Measurements from ENCODE around the gene PLCG1. TPM values are rescaled to one million over a fixed set of nuclear protein-coding genes. Genes with fewer than 3 reads are reported as not detected.

Gene PLCG1
- total RNA-seq: 86.7 TPM
- polyA plus RNA-seq: 66.7 TPM

GRCh38 chr20:41136680-41137613 is at the start of gene PLCG1:
Gene PLCG1 (plus strand): TSS chr20:41137543. CDS start chr20:41137642, 99 bp downstream.
- H3K4me1 ChIP-seq (ENCODE audit: insufficient read depth): no peaks in the 10 kb centered on the region
- DNase-seq (ENCODE audit: extremely low spot score): no peak
- no peaks in the 10 kb centered on the region for H3K36me3 ChIP-seq (ENCODE audit: insufficient read depth)
- whole genome bisulfite sequencing: under 1% methylated on average over 121 of the region's 121 CpGs
- H3K4me3 ChIP-seq (ENCODE audit: low read depth, low read length): peak within 1 kb of the TSS; percentile 87
- peak within 1 kb of the TSS; percentile 96 for H3K27ac ChIP-seq (ENCODE audit: low read depth)

GRCh38 chr20:41087777-41088176 is 49.6 kb upstream of the PLCG1 start:
- WGBS: 86% methylated on average over 3 of the region's 3 CpGs
- Histone ChIP-seq H3K4me1 (ENCODE audit: insufficient read depth) (no peaks in the 10 kb centered on the region), H3K36me3 (ENCODE audit: insufficient read depth) (no peaks in the 10 kb centered on the region), H3K4me3 (ENCODE audit: low read depth, low read length) (no peak overlapping the region), H3K27ac (ENCODE audit: low read depth) (no peak overlapping the region)
- no peak for DNase-seq (ENCODE audit: extremely low spot score)

- WGBS: 92% methylated on average over 3 of the region's 3 CpGs
- H3K4me3 ChIP-seq (ENCODE audit: low read depth, low read length): no peak overlapping the region
- DNase-seq (ENCODE audit: extremely low spot score): no peak
- no peaks in the 10 kb centered on the region for H3K4me1 ChIP-seq (ENCODE audit: insufficient read depth)
- peaks cover 4% of the 10 kb centered on the region for H3K36me3 ChIP-seq (ENCODE audit: insufficient read depth)
- H3K27ac ChIP-seq (ENCODE audit: low read depth): no peak overlapping the region
Measured at GRCh38 chr20:41089555-41089954, 47.8 kb upstream of the PLCG1 start.

- peaks cover 4% of the 10 kb centered on the region for H3K36me3 ChIP-seq (ENCODE audit: insufficient read depth)
- no peak overlapping the region for H3K27ac ChIP-seq (ENCODE audit: low read depth)
Measured at GRCh38 chr20:41091927-41092326, 45.4 kb upstream of the PLCG1 start.

GRCh38 chr20:41094353-41095055 is 42.8 kb upstream of the PLCG1 start:
- Histone ChIP-seq H3K4me3 (ENCODE audit: low read depth, low read length) (no peak overlapping the region), H3K27ac (ENCODE audit: low read depth) (no peak overlapping the region), H3K4me1 (ENCODE audit: insufficient read depth) (no peaks in the 10 kb centered on the region), H3K36me3 (ENCODE audit: insufficient read depth) (peaks cover 4% of the 10 kb centered on the region)
- no peak for DNase-seq (ENCODE audit: extremely low spot score)
- over 99% methylated on average over 2 of the region's 2 CpGs for WGBS

More at GRCh38 chr20:41091927-41092326, 45.4 kb upstream of the PLCG1 start:
- 78% methylated on average over 4 of the region's 4 CpGs for WGBS
- no peak overlapping the region for H3K4me3 ChIP-seq (ENCODE audit: low read depth, low read length)
- no peak for DNase-seq (ENCODE audit: extremely low spot score)
- H3K4me1 ChIP-seq (ENCODE audit: insufficient read depth): no peaks in the 10 kb centered on the region

GRCh38 chr20:41095110-41095969 is 42.0 kb upstream of the PLCG1 start:
- no peak for DNase-seq (ENCODE audit: extremely low spot score)
- Histone ChIP-seq H3K4me3 (ENCODE audit: low read depth, low read length) (no peak overlapping the region), H3K4me1 (ENCODE audit: insufficient read depth) (no peaks in the 10 kb centered on the region), H3K36me3 (ENCODE audit: insufficient read depth) (peaks cover 4% of the 10 kb centered on the region), H3K27ac (ENCODE audit: low read depth) (no peak overlapping the region)
- WGBS: 47% methylated on average over 7 of the region's 7 CpGs

- no peak for DNase-seq (ENCODE audit: extremely low spot score)
- no peaks in the 10 kb centered on the region for H3K4me1 ChIP-seq (ENCODE audit: insufficient read depth)
- 71% methylated on average over 4 of the region's 4 CpGs for WGBS
- H3K4me3 ChIP-seq (ENCODE audit: low read depth, low read length): no peak overlapping the region
- no peak overlapping the region for H3K27ac ChIP-seq (ENCODE audit: low read depth)
- H3K36me3 ChIP-seq (ENCODE audit: insufficient read depth): peaks cover 12% of the 10 kb centered on the region
Measured at GRCh38 chr20:41098703-41099250, 38.6 kb upstream of the PLCG1 start.

GRCh38 chr20:41100001-41100480 is 37.3 kb upstream of the PLCG1 start:
- Histone ChIP-seq H3K36me3 (ENCODE audit: insufficient read depth) (peaks cover 12% of the 10 kb centered on the region), H3K4me3 (ENCODE audit: low read depth, low read length) (no peak overlapping the region), H3K4me1 (ENCODE audit: insufficient read depth) (no peaks in the 10 kb centered on the region), H3K27ac (ENCODE audit: low read depth) (no peak overlapping the region)
- 87% methylated on average over 9 of the region's 9 CpGs for WGBS
- no peak for DNase-seq (ENCODE audit: extremely low spot score)

- no peaks in the 10 kb centered on the region for H3K4me1 ChIP-seq (ENCODE audit: insufficient read depth)
- WGBS: 69% methylated on average over 2 of the region's 2 CpGs
- no peak overlapping the region for H3K4me3 ChIP-seq (ENCODE audit: low read depth, low read length)
- H3K36me3 ChIP-seq (ENCODE audit: insufficient read depth): peaks cover 12% of the 10 kb centered on the region
- no peak overlapping the region for H3K27ac ChIP-seq (ENCODE audit: low read depth)
- DNase-seq (ENCODE audit: extremely low spot score): no peak
Measured at GRCh38 chr20:41101660-41102059, 35.7 kb upstream of the PLCG1 start.

- 71% methylated on average over 1 of the region's 1 CpG for WGBS
Measured at GRCh38 chr20:41108531-41108930, 28.8 kb upstream of the PLCG1 start.

GRCh38 chr20:41110012-41110411 is 27.3 kb upstream of the PLCG1 start:
- Histone ChIP-seq H3K36me3 (ENCODE audit: insufficient read depth) (peaks cover 2% of the 10 kb centered on the region), H3K4me1 (ENCODE audit: insufficient read depth) (no peaks in the 10 kb centered on the region), H3K27ac (ENCODE audit: low read depth) (no peak overlapping the region), H3K4me3 (ENCODE audit: low read depth, low read length) (no peak overlapping the region)
- DNase-seq (ENCODE audit: extremely low spot score): no peak
- 96% methylated on average over 11 of the region's 11 CpGs for WGBS

More at GRCh38 chr20:41108531-41108930, 28.8 kb upstream of the PLCG1 start:
- no peak for DNase-seq (ENCODE audit: extremely low spot score)
- H3K4me1 ChIP-seq (ENCODE audit: insufficient read depth): no peaks in the 10 kb centered on the region
- H3K27ac ChIP-seq (ENCODE audit: low read depth): no peak overlapping the region
- H3K36me3 ChIP-seq (ENCODE audit: insufficient read depth): peaks cover 4% of the 10 kb centered on the region
- no peak overlapping the region for H3K4me3 ChIP-seq (ENCODE audit: low read depth, low read length)

- H3K27ac ChIP-seq (ENCODE audit: low read depth): no peak overlapping the region
- 89% methylated on average over 5 of the region's 5 CpGs for WGBS
- H3K4me1 ChIP-seq (ENCODE audit: insufficient read depth): no peaks in the 10 kb centered on the region
- DNase-seq (ENCODE audit: extremely low spot score): no peak
- peaks cover 7% of the 10 kb centered on the region for H3K36me3 ChIP-seq (ENCODE audit: insufficient read depth)
- H3K4me3 ChIP-seq (ENCODE audit: low read depth, low read length): no peak overlapping the region
Measured at GRCh38 chr20:41110930-41111577, 26.3 kb upstream of the PLCG1 start.
